ENCODE results near the gene PON3.

GRCh38 chr7:95433952-95434556, 37.9 kb upstream of the PON3 start:
- no peak for TF ChIP-seq TAF1 (IDR thresholded peaks at IDR 0.05; ENCODE audit: low read depth, low read length)
- TF ChIP-seq NRF1 (IDR thresholded peaks at IDR 0.05; ENCODE audit: low read depth, low read length), result no peak
- TF ChIP-seq EP300 (IDR thresholded peaks at IDR 0.05; ENCODE audit: borderline replicate concordance in 1 of 2, low read depth in 2 of 2, low read length in 2 of 2), result no peak
- TF ChIP-seq SP2 (IDR thresholded peaks at IDR 0.05; ENCODE audit: low read length), result no peak
- no peak for TF ChIP-seq POLR2A (IDR thresholded peaks at IDR 0.05; ENCODE audit: control extremely low read depth in 1 of 2, low read depth in 2 of 2, low read length in 2 of 2)
- no peak for TF ChIP-seq HDAC2 (IDR thresholded peaks at IDR 0.05; ENCODE audit: borderline replicate concordance in 1 of 2, low read depth in 2 of 2, low read length in 2 of 2)
- TF ChIP-seq CHD1 (IDR thresholded peaks at IDR 0.05; ENCODE audit: low read depth, low read length), result no peak
- no peak for TF ChIP-seq ASH2L (IDR thresholded peaks at IDR 0.05; ENCODE audit: low read length)
- no peak for TF ChIP-seq EGR1 (IDR thresholded peaks at IDR 0.05; ENCODE audit: borderline replicate concordance, low read depth, low read length)
- no peak for TF ChIP-seq ATF2 (IDR thresholded peaks at IDR 0.05; ENCODE audit: low read length)
- TF ChIP-seq GABPA (IDR thresholded peaks at IDR 0.05; ENCODE audit: borderline replicate concordance, insufficient read depth, low read length), result no peak
- no peak for TF ChIP-seq ATF3 (IDR thresholded peaks at IDR 0.05; ENCODE audit: insufficient read depth, low read depth, low read length)
- no peak for TF ChIP-seq CTCF (IDR thresholded peaks at IDR 0.05; ENCODE audit: control extremely low read depth in 1 of 3, insufficient read depth in 1 of 3, low read depth in 1 of 3, low read length in 3 of 3)
- TF ChIP-seq SP4 (IDR thresholded peaks at IDR 0.05; ENCODE audit: low read length), result no peak
